ENCODE measurements around the gene LRRN4. TPM values are rescaled to one million over a fixed set of nuclear protein-coding genes. Genes with fewer than 3 reads are reported as not detected.
"Not testable (repeated sequence)": the region's sequence is repeated elsewhere in the genome, so short reads cannot be mapped to it uniquely, and the experiment has no call there.

LRRN4 gene
- total RNA-seq, 1 experiment from 2014 or later: not detected

- no peak for DNase-seq (ENCODE audit: low read depth)
These were observed 6.4 kb upstream of the LRRN4 start for GRCh38 chr20:6060213-6060612.

DNA sequence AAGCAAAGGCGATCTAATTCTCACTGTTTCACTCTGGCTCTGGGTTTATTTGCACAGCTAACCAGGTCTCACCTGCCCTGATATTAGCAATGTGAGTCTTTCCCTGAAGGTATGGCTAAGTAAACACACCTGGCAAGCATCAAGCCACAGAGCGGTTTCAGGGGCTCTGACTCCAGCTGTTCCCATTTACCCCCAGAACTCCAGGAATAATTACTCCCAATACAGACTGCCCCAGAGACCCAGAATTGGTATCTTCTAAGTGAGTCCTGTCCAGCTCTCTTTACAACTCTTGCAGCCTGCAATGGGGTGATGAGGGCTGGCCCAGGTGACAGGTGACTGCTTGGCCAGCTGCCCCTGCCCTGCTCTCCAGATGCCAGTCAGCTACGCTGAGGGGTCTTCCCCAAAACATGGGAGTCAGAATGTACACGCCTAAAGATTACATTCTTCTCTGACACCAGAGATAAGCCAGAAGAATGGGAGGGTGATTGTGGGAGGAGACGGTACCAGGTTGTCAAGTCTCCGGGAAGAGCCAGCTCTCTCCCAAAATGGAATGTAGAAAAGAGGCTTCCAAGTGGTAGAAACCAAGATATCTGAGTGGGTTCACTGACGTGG is 4.9 kb upstream of the LRRN4 start:
- DNase-seq (ENCODE audit: low read depth): no peak

- DNase-seq (ENCODE audit: low read depth): no peak
These were observed 3.8 kb upstream of the LRRN4 start for GRCh38 chr20:6057691-6058090.

DNA sequence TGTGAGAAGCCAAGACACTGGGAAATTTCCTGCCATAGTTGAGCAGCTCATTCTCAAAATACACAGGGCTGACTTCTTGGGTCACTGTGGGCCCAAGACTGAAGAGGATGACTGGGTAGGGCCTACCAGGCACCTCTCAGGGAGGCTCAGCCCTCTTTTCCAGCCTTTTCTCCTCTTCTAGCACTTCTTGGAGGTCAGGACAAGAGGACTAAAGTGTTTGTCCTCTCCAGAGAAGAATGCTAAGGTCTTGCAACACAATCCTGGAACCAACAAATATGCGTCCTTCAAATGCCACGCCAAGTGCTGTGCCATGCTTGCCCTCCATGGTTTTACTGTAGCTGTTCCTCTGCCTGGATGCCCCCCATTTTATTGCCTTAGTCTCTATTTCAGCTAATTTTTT is 3.3 kb upstream of the LRRN4 start:
- no peak for DNase-seq (ENCODE audit: low read depth)

DNA sequence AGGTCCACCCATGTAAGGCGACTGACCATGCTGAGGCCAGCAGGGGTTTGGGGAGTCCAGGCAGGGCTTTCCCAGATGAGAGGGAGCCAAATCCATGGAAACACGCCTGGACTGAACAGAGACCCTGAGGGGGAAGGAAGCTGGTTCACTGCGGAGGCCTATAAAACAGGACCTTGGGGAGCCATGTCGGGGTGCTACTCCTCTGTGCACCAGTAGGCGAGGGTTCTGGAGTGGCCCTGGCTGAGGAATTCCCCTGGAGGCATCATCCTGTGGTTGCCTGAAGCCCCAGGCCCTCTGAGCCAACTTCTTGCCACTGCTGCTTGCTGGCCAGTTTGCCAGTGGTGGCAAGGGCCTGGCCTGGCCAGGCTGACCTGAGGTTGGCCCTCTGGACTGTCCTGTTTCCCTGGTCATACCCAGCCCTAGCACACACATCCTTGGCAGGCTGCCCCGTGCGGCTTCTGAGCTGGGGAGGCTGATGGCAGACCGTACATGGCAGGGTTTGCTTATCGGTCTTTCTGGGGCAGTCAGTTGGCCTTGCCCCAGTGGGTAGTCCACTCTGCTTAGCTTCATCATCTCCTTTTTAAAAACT is 2.2 kb upstream of the LRRN4 start:
- DNase-seq (ENCODE audit: low read depth): no peak

DNA sequence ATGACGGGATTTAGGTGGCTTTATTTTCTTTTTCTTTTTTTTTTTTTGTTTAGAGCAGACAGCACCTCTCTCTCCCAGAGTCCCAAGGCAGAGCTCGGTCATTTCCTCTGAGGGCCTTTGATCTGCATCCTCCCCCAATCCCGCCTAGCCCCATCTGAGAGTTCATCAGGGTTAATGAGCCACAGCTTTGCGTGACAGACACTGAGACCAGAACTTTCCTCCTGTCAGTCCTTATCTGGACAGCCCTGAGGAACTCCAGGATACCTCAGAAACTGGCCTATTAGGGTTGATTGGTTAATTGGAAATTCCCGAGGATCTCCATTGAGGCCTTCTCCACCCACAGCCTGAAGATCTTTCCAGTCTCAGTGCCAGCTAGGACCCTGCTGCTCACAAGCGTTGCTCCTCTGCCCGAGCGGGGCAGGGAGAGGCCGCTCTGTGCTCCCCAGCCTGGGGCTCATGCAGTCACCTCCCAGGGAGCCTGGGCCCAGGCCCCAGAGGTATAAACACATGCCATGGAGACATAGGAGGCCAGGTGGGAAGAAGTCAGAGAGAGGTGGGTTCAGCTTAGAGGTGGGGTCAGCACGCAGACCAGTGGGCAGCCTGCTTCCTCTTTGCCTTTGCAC is 1.4 kb upstream of the LRRN4 start:
- DNase-seq (ENCODE audit: low read depth): no peak

- not testable (repeated sequence) for DNase-seq (ENCODE audit: low read depth)
These were observed 810 bp upstream of the LRRN4 start for GRCh38 chr20:6054689-6055051.

GRCh38 chr20:6053064-6053775 is 640 bp downstream of the LRRN4 start:
- DNase-seq (ENCODE audit: low read depth): no peak

- no peak for DNase-seq (ENCODE audit: low read depth)
These were observed 2.4 kb downstream of the LRRN4 start for GRCh38 chr20:6051505-6051904.

- DNase-seq (ENCODE audit: low read depth): no peak
These were observed 5.5 kb downstream of the LRRN4 start for GRCh38 chr20:6048391-6048790.

GRCh38 chr20:6046432-6046831 is 7.4 kb downstream of the LRRN4 start:
- no peak for DNase-seq (ENCODE audit: low read depth)

- DNase-seq (ENCODE audit: low read depth): no peak
These were observed 8.3 kb downstream of the LRRN4 start for GRCh38 chr20:6045566-6045965.

GRCh38 chr20:6044115-6044514 is 9.7 kb downstream of the LRRN4 start:
- DNase-seq (ENCODE audit: low read depth): peak; percentile 10

- DNase-seq (ENCODE audit: low read depth): no peak
These were observed 12.0 kb downstream of the LRRN4 start for GRCh38 chr20:6041808-6042265.

DNA sequence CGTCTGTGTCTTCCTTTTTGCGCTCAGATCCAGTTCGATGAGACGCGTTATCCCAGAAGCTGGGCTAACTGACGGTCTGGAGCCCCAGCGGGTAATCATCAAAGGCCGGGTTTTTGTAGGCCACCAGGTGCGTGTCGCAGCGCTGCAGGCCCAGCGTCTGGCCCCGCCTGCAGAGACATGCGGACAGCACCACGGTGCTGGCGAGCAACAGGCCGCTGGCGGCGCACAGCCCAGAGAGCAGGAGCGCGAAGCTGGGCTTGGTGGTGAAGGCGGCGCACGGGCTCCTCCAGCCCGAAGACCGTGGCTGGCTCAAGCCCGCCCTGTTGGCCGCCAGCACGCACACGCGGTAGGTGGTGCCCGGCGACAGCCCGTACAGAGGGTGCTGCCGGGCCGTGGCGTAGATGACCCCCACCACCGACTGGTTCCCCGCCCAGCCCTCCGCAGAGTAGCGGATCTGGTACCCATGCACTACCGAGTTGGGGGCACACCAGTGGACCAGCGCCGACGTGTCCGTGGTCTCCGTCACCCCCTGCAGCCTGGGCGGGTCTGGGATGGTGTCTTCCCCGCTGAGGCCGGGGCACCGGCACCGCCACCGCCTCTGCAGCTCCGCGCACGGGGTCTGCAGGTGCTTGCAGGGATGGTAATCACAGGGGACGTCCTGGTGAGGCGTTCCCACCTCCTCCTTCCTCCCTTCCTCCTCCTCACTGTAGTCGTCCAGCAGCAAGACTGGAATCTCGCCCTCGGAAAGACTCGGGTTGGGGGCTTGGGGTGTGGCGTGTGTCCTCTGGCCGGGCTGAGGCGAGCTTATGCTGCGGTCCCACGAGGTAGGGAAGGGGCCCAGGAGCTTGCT is 12.7 kb downstream of the LRRN4 start:
- DNase-seq (ENCODE audit: low read depth): no peak

- DNase-seq (ENCODE audit: low read depth): no peak
These were observed 13.3 kb downstream of the LRRN4 start for GRCh38 chr20:6040540-6040939.

DNA sequence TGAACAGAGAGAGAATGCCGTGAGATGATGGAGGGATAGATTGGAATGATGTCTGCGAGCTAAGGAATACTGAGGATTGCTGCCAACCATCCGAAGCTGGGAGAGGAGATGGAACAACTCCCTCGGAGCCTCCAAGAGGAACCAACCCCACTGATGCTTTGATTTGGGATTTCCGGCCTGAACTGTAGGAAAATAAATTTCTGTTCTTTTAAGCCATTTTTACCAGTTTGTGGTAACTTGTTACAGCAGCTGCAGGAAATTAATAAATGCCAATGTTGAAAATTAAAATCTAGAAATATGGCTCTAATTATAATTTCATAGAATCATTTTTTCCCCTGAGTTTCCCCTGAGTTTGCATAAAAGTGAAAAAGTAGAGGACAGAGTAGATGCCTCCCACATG is 14.1 kb downstream of the LRRN4 start:
- DNase-seq (ENCODE audit: low read depth): no peak

DNA sequence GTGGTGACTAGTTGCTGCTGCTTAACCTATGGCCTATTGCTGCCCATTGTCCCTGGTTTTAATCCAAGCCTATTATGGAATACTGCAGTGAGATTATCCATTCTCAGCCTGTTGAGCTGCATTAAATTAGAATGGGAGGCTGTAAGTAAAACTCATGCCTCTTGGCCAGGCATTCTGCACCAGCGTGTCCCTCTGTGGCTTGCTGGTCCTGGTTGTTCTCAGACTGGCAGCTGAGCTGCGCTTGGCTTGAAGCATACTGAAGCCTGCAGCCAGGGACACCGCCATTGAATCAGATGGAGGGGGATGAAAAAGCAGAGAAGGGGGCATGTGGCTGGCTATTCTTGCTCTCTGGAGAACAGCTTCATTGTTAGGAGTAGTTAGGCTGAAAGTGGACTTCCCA is 15.6 kb downstream of the LRRN4 start:
- no peak for DNase-seq (ENCODE audit: low read depth)

DNA sequence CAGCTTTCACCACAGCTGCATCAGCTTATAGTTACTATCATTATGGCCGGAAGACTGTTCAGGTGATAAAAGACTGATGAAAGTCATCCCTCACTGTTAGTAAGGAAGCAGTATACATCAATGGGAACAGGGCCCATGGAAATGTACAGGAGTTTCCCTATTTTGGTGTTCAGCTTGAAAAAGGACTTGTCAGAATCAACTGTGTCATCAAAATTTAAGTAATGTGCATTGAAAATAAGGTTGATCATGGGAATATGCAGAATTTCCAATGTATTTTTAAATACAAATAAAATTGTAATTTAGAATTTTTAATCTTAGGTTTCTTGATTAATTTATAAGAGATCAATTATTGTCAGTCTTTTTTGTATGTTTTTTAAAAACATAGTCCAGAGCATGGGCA is 16.8 kb downstream of the LRRN4 start:
- DNase-seq (ENCODE audit: low read depth): no peak

GRCh38 chr20:6036213-6036612 is 17.6 kb downstream of the LRRN4 start:
- no peak for DNase-seq (ENCODE audit: low read depth)

DNA sequence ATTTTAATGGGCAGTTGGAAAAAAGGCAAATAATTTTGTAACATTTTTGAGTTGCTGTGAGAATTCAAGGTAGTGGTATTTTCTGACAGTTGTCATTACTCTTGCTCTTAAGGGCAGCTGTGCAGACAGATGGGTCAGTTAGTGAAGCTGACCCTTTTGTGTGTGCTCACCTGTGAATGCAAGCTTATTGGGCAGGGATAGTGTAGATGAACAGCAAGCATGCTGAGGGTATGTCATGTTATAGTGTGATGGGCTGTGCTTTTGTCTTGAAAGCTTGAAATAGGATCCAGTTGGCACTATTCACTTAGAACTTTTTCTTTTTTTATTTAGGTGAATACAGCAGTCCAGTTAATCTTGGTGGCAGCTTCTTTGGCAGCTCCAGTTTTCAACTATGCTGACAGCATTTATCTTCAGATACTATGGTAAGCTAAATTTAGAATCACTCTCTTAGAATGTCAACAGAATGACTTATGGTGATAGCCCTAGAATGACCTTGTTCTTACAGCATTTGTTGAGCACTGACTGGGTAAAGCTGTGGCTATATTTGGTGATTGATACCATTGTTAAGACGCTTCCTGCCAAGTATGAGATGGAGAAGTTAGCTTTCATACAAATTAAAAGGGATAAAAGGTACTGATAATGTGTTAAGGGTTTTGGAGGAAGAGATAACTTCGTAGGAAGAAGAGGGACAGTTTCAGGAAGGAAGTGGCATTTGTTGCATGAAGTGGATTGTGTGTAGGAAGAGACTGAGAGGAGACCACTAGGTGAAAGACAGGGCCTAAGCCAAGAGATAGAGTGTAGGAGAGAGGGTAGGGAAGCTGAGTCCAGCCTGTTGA is 19.5 kb downstream of the LRRN4 start:
- no peak for DNase-seq (ENCODE audit: low read depth)
